Measurements from ENCODE around the gene POMC. TPM values are rescaled to one million over a fixed set of nuclear protein-coding genes. Genes with fewer than 3 reads are reported as not detected.

POMC gene
- total RNA-seq, 1 donor from 2014 or later: 9.1 TPM

GRCh38 chr2:25115249-25115883, 53.0 kb downstream of the POMC start:
- no peak for DNase-seq (ENCODE audit: missing footprints)
- ATAC-seq: no peak
- intact Hi-C loops (cut with DNase I): no loop called here

GRCh38 chr2:25112113-25112512, 56.3 kb downstream of the POMC start:
- intact Hi-C loops (cut with DNase I): no loop called here
- ATAC-seq (no peak), DNase-seq (ENCODE audit: missing footprints) (no peak)

Other genes starting within 250 kb of the POMC start
- gene ADCY3, start 248.3 kb downstream of the POMC start, total RNA-seq: 26.7 TPM
- gene DNAJC27, start 196.6 kb downstream of the POMC start, total RNA-seq: 9.8 TPM
- 4.1 TPM for gene EFR3B, start 126.5 kb downstream of the POMC start, total RNA-seq
- gene DNMT3A, start 173.3 kb upstream of the POMC start, total RNA-seq: 18.6 TPM